OCI-LY7 (cell line): ENCODE results near the gene ABCD3. TPM values are rescaled to one million over a fixed set of nuclear protein-coding genes. Genes with fewer than 3 reads are reported as not detected.

Experiments used
- BruUV-seq: library from RNA; stranded (reverse); fragments of 400-500 nt; replicated peaks from 2 replicates; lab custom pipeline; 2021; lab: Mats Ljungman, UMichigan
- CTCF ChIA-PET: fragments of 300-600 bp; sonication (Branson Sonifier 250); formaldehyde crosslinking; loops from one replicate; lab custom pipeline; 2022; ENCODE audit warnings: antibody characterized with exemption; ENCODE audit not compliant: unreplicated experiment; lab: Charles Lee
- POLR2A ChIA-PET: fragments of 300-600 bp; sonication (Branson Sonifier 250); formaldehyde crosslinking; loops from one replicate; lab custom pipeline; 2022; ENCODE audit warnings: antibody characterized with exemption; lab: Charles Lee
- DNase-seq: peaks from one replicate; pipeline ENCODE4 v3.0.0-alpha.2; 2015; ENCODE audit warnings: low spot score
- H2AFZ ChIP-seq: fragments of 200-600 bp; sonication (generic), shearing (Covaris generic); 2 replicates; pipeline ENCODE4 v1.6.1; 2014; ENCODE audit warnings: mild to moderate bottlenecking, antibody characterized with exemption, low read length, moderate library complexity
- H3K27ac ChIP-seq: fragments of 200-600 bp; sonication (generic); 2 replicates; pipeline ENCODE4 v1.5.1; 2014; ENCODE audit warnings: mixed run types, low read depth, mild to moderate bottlenecking, moderate library complexity, low read length, inconsistent platforms; ENCODE audit not compliant: poor library complexity, severe bottlenecking
- H3K36me3 ChIP-seq: fragments of 200-600 bp; sonication (generic); 2 replicates; pipeline ENCODE4 v1.6.1; 2014; ENCODE audit warnings: mild to moderate bottlenecking, antibody characterized with exemption, low read length, moderate library complexity, mixed read lengths; ENCODE audit not compliant: insufficient read depth
- H3K4me1 ChIP-seq: fragments of 200-600 bp; sonication (generic); 2 replicates; pipeline ENCODE4 v1.5.1; 2014; ENCODE audit warnings: mild to moderate bottlenecking, low read length; ENCODE audit not compliant: insufficient read depth, poor library complexity, severe bottlenecking
- H3K4me2 ChIP-seq: fragments of 200-600 bp; sonication (generic); 2 replicates; pipeline ENCODE4 v1.6.1; 2014; ENCODE audit warnings: mild to moderate bottlenecking, low read length
- H3K4me3 ChIP-seq: fragments of 200-600 bp; sonication (generic); 2 replicates; pipeline ENCODE4 v1.5.1; 2014; ENCODE audit warnings: mild to moderate bottlenecking, low read depth, low read length; ENCODE audit not compliant: poor library complexity, severe bottlenecking
- H3K79me2 ChIP-seq: fragments of 200-600 bp; sonication (generic); 2 replicates; pipeline ENCODE4 v1.6.1; 2016; ENCODE audit warnings: low read depth, mild to moderate bottlenecking, low read length, moderate library complexity, mixed read lengths; ENCODE audit not compliant: insufficient read depth
- H3K9me2 ChIP-seq: fragments of 200-600 bp; sonication (generic); 2 replicates; pipeline ENCODE4 v1.6.1; 2016; ENCODE audit warnings: mild to moderate bottlenecking, low read length, mixed read lengths; ENCODE audit not compliant: insufficient read depth
- H3K9me3 ChIP-seq: fragments of 200-600 bp; sonication (generic); 2 replicates; pipeline ENCODE4 v1.6.1; 2014; ENCODE audit warnings: mild to moderate bottlenecking, mixed run types, low read length, mixed read lengths
- H4K20me1 ChIP-seq: fragments of 200-600 bp; sonication (generic); 2 replicates; pipeline ENCODE4 v1.6.1; 2014; ENCODE audit warnings: mild to moderate bottlenecking, antibody characterized with exemption, low read length, moderate library complexity, mixed read lengths; ENCODE audit not compliant: insufficient read depth
- CTCF ChIP-seq: fragments of 200-600 bp; sonication (generic); conservative IDR thresholded peaks from 2 replicates; pipeline ENCODE4 v1.5.1; 2014; ENCODE audit warnings: mild to moderate bottlenecking, antibody characterized with exemption, low read length, moderate library complexity, mixed read lengths
- EZH2phosphoT487 ChIP-seq: fragments of 200-600 bp; sonication (generic); IDR thresholded peaks from 2 replicates; pipeline ENCODE4 v1.6.1; 2018; ENCODE audit warnings: low read depth, borderline replicate concordance, mild to moderate bottlenecking, mixed run types, antibody characterized with exemption, low read length, moderate library complexity, mixed read lengths
- intact Hi-C: fragments of 100-400 bp; cut with micrococcal nuclease; formaldehyde crosslinking; loops from one replicate; pipeline ENCODE4 v1.10.0; 2022; ENCODE audit not compliant: unreplicated experiment
- total RNA-seq, 2 experiments: library from RNA; depleted of rRNA in 1 of 2; stranded (reverse); fragments of >200 nt in 1 of 2; shearing (Covaris generic) in 1 of 2; gene quantifications; 2 replicates each; pipeline ENCODE4 v1.2.3, GENCODE V29; 2014 to 2022

ABCD3 gene
- total RNA-seq, 2 experiments from 2014 or later, result 18.3 to 33.8 TPM

GRCh38 chr1:94389298-94389697, 28.9 kb upstream of the ABCD3 start:
- H3K9me2 ChIP-seq, result no peaks in the 10 kb centered on the region
- TF ChIP-seq EZH2phosphoT487, result no peak
- no peak for TF ChIP-seq CTCF
- H3K27ac ChIP-seq, result no peak overlapping the region
- no peaks in the 10 kb centered on the region for H3K79me2 ChIP-seq
- no peaks in the 10 kb centered on the region for H4K20me1 ChIP-seq
- ChIA-PET POLR2A (no interaction called here), CTCF (no interaction called here)
- no peak overlapping the region for H2AFZ ChIP-seq
- no peaks in the 10 kb centered on the region for H3K9me3 ChIP-seq
- no peak overlapping the region for H3K4me2 ChIP-seq
- H3K4me1 ChIP-seq, result peaks cover 5% of the 10 kb centered on the region
- DNase-seq, result no peak
- BruUV-seq, result no TSS peak
- no peaks in the 10 kb centered on the region for H3K36me3 ChIP-seq
- intact Hi-C loops, result no loop called here
- H3K4me3 ChIP-seq, result no peak overlapping the region

GRCh38 chr1:94394247-94394646, 23.9 kb upstream of the ABCD3 start:
- Histone ChIP-seq H3K4me3 (no peak overlapping the region), H2AFZ (no peak overlapping the region), H3K79me2 (no peaks in the 10 kb centered on the region), H3K36me3 (no peaks in the 10 kb centered on the region), H3K4me1 (no peaks in the 10 kb centered on the region), H3K4me2 (no peak overlapping the region), H3K9me2 (no peaks in the 10 kb centered on the region), H3K27ac (no peak overlapping the region), H4K20me1 (no peaks in the 10 kb centered on the region), H3K9me3 (no peaks in the 10 kb centered on the region)
- ChIA-PET CTCF (no interaction called here), POLR2A (no interaction called here)
- TF ChIP-seq EZH2phosphoT487 (no peak), CTCF (no peak)
- BruUV-seq, result no TSS peak
- intact Hi-C loops, result no loop called here
- no peak for DNase-seq

GRCh38 chr1:94395231-94395630, 23.0 kb upstream of the ABCD3 start:
- H3K79me2 ChIP-seq, result no peaks in the 10 kb centered on the region
- CTCF ChIA-PET, result no interaction called here
- no TSS peak for BruUV-seq
- no peak overlapping the region for H3K27ac ChIP-seq
- H3K9me2 ChIP-seq, result no peaks in the 10 kb centered on the region
- POLR2A ChIA-PET, result no interaction called here
- no peak overlapping the region for H3K4me2 ChIP-seq
- DNase-seq, result no peak
- H3K9me3 ChIP-seq, result no peaks in the 10 kb centered on the region
- no peak for TF ChIP-seq EZH2phosphoT487
- no peak for TF ChIP-seq CTCF
- intact Hi-C loops, result no loop called here
- no peaks in the 10 kb centered on the region for H3K36me3 ChIP-seq
- no peak overlapping the region for H3K4me3 ChIP-seq
- no peaks in the 10 kb centered on the region for H4K20me1 ChIP-seq
- H2AFZ ChIP-seq, result no peak overlapping the region
- H3K4me1 ChIP-seq, result no peaks in the 10 kb centered on the region
